ENCODE data around the gene DNAH1. TPM values are rescaled to one million over a fixed set of nuclear protein-coding genes. Genes with fewer than 3 reads are reported as not detected.

The DNAH1 gene
- polyA plus RNA-seq, 1 donor (not counting 4 experiments of a cell fraction or from before 2014, with no cell fraction given) = 0.33 TPM

DNA sequence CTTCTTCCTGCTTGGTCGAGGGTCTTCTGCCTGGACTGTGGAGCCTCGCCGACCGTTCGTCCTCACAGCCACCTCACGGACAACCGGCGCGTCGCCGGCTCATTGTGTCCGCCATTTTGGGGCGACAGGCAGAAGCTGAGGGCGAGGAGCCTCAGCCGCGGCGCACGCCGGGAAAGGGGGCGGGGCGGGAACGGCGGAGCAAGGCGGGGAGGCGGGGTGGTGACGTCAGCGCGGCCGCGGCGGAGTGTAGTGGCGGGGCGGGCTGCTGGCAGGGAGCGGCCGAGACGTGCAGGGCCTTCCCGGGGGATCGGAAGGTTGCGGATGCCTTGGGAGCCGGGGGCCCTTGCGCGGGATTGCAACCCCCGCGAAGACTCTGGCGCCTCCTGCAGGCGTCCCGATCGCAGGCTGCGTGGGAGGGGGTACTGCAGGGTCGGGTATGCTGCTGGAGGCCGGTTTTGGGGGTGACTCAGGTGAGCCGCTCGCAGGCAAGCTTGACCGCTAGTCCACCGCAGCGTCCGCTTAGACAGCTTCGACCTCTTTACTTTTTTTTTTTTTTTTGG, 37.5 kb upstream of the DNAH1 start, which contains the start of gene WDR82:
TSS of gene WDR82 (minus strand) at position 140 of the 560 bp plus-strand sequence. CDS start 288 bp downstream, outside the sequence.
- TF ChIP-seq CTCF (optimal IDR thresholded peaks at IDR 0.05 in 1 of 3, IDR thresholded peaks at IDR 0.05 in 1 of 3, conservative IDR thresholded peaks at IDR 0.05 in 1 of 3; ENCODE audit: extremely low read depth in 1 of 3, insufficient read depth in 2 of 3, low read length in 3 of 3) = peak; percentile 44 to 57 (median 44)
- no peak for TF ChIP-seq EZH2 (IDR thresholded peaks at IDR 0.05; ENCODE audit: low read length)
- Histone ChIP-seq H3K4me3 (ENCODE audit: control insufficient read depth in 2 of 3, extremely low read depth in 1 of 3, insufficient read depth in 2 of 3, low read depth in 1 of 3, low read length in 3 of 3) (peak within 1 kb of the TSS; percentile 80 to 95 (median 86)), H3K27ac (ENCODE audit: control insufficient read depth, insufficient read depth, low read length) (peak within 1 kb of the TSS; percentile 93), H3K4me1 (ENCODE audit: control insufficient read depth, extremely low read depth, insufficient read depth, low read length) (peaks cover 19% of the 10 kb centered on the region), H4K20me1 (ENCODE audit: control insufficient read depth, extremely low read depth, insufficient read depth, low read length) (peaks cover 2% of the 10 kb centered on the region), H3K27me3 (ENCODE audit: control insufficient read depth, extremely low read depth, insufficient read depth, low read length) (no peaks in the 10 kb centered on the region), H2AFZ (ENCODE audit: control insufficient read depth, low read length) (peak within 1 kb of the TSS; percentile 93), H3K9me3 (ENCODE audit: control insufficient read depth, low read depth, low read length) (no peaks in the 10 kb centered on the region), H3K4me2 (ENCODE audit: control insufficient read depth, extremely low read depth, insufficient read depth, low read depth, low read length) (peak within 1 kb of the TSS; percentile 98), H3K9ac (ENCODE audit: control insufficient read depth, extremely low read depth, insufficient read depth, low read length) (peak within 1 kb of the TSS; percentile 98), H3K36me3 (ENCODE audit: control insufficient read depth in 2 of 2, extremely low read depth in 1 of 2, insufficient read depth in 2 of 2, low read length in 2 of 2) (peaks cover 1 to 11% of the 10 kb centered on the region in 2 experiments), H3K79me2 (ENCODE audit: control insufficient read depth, insufficient read depth, low read length) (peaks cover 46% of the 10 kb centered on the region), H3K9me1 (ENCODE audit: control insufficient read depth, extremely low read depth, insufficient read depth, low read length) (no peaks in the 10 kb centered on the region)
- peak; percentile 54 for DNase-seq (ENCODE audit: low read depth, low spot score)
- FAIRE-seq = no peak
- dilution Hi-C loops (cut with MboI; ENCODE audit: extremely low pct_ligation_motif_present, low sequenced_read_pairs) = no loop called here

GRCh38 chr3:52279596-52279995, 36.5 kb upstream of the DNAH1 start:
- H2AFZ ChIP-seq (ENCODE audit: control insufficient read depth, low read length) = no peak overlapping the region
- H3K9me3 ChIP-seq (ENCODE audit: control insufficient read depth, low read depth, low read length) = no peaks in the 10 kb centered on the region
- H3K27ac ChIP-seq (ENCODE audit: control insufficient read depth, insufficient read depth, low read length) = peak overlapping the region; percentile 74
- peaks cover 19% of the 10 kb centered on the region for H3K4me1 ChIP-seq (ENCODE audit: control insufficient read depth, extremely low read depth, insufficient read depth, low read length)
- H3K79me2 ChIP-seq (ENCODE audit: control insufficient read depth, insufficient read depth, low read length) = peaks cover 36% of the 10 kb centered on the region
- peak overlapping the region; percentile 61 for H3K4me2 ChIP-seq (ENCODE audit: control insufficient read depth, extremely low read depth, insufficient read depth, low read depth, low read length)
- H4K20me1 ChIP-seq (ENCODE audit: control insufficient read depth, extremely low read depth, insufficient read depth, low read length) = peaks cover 2% of the 10 kb centered on the region
- H3K4me3 ChIP-seq (ENCODE audit: control insufficient read depth in 2 of 3, extremely low read depth in 1 of 3, insufficient read depth in 2 of 3, low read depth in 1 of 3, low read length in 3 of 3) = peak overlapping the region in 1 of 3 experiments; percentile 95
- H3K9ac ChIP-seq (ENCODE audit: control insufficient read depth, extremely low read depth, insufficient read depth, low read length) = peak overlapping the region; percentile 98
- no peak for FAIRE-seq
- H3K27me3 ChIP-seq (ENCODE audit: control insufficient read depth, extremely low read depth, insufficient read depth, low read length) = no peaks in the 10 kb centered on the region
- no peak for TF ChIP-seq EZH2 (IDR thresholded peaks at IDR 0.05; ENCODE audit: low read length)
- TF ChIP-seq CTCF (optimal IDR thresholded peaks at IDR 0.05 in 1 of 3, IDR thresholded peaks at IDR 0.05 in 1 of 3, conservative IDR thresholded peaks at IDR 0.05 in 1 of 3; ENCODE audit: extremely low read depth in 1 of 3, insufficient read depth in 2 of 3, low read length in 3 of 3) = no peak
- dilution Hi-C loops (cut with MboI; ENCODE audit: extremely low pct_ligation_motif_present, low sequenced_read_pairs) = no loop called here
- H3K9me1 ChIP-seq (ENCODE audit: control insufficient read depth, extremely low read depth, insufficient read depth, low read length) = no peaks in the 10 kb centered on the region
- no peak for DNase-seq (ENCODE audit: low read depth, low spot score)
- H3K36me3 ChIP-seq (ENCODE audit: control insufficient read depth in 2 of 2, extremely low read depth in 1 of 2, insufficient read depth in 2 of 2, low read length in 2 of 2) = peaks cover 0 to 1% of the 10 kb centered on the region in 2 experiments

Measured in keratinocyte (primary cell).